ENCODE measurements around the gene ARMC5.

The ARMC5 gene, protein sequence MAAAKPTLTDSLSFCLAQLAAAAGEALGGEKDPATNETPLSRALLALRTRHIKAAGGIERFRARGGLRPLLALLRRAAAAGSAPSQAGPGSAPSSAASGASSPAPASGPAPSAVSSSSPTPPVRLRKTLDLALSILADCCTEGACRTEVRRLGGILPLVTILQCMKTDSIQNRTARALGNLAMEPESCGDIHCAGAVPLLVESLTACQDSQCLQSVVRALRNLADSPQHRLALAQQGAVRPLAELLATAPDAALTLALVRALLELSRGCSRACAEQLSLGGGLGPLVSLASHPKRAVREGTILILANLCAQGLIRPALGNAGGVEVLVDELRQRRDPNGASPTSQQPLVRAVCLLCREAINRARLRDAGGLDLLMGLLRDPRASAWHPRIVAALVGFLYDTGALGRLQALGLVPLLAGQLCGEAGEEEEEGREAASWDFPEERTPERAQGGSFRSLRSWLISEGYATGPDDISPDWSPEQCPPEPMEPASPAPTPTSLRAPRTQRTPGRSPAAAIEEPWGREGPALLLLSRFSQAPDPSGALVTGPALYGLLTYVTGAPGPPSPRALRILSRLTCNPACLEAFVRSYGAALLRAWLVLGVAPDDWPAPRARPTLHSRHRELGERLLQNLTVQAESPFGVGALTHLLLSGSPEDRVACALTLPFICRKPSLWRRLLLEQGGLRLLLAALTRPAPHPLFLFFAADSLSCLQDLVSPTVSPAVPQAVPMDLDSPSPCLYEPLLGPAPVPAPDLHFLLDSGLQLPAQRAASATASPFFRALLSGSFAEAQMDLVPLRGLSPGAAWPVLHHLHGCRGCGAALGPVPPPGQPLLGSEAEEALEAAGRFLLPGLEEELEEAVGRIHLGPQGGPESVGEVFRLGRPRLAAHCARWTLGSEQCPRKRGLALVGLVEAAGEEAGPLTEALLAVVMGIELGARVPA

DNA sequence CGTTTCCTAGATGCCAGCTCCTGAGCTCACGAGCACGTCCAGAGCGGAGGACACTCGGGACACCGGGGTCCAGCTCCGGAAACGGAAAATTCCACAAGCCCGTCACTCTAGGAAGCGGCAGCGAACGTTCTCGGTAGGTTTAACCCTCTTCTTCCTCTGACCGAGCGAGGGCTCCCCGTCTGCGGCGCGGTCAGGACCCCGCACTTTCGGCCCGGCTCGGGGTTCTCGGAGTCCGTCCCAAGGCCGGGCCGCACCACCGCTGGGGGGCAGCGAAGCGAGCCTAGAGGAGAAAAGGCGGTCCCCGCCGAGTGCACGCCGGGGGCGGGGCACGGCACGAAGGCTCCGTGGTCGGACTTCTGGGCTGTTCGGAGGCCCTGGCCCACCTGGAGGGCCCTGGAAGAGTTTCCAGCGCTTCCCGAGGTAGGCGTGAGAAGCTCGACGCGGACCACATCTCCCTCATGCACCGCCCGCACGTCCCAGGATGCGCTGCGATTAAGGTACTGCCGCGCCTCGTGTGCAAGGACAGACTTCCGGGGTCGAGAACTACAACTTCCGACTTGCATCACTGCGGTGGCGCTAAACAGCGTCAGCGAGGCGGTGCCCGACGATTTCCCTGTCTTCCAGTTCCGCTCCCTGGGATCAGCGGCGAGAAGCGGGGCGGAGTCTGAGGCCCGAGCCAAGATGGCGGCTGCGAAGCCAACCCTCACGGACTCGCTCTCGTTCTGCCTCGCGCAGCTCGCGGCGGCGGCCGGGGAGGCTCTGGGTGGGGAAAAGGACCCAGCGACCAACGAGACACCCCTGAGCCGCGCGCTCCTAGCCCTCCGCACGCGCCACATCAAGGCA is at the start of gene ARMC5:
TSS of gene ARMC5 (plus strand) at position 658 of the 843 bp plus-strand sequence. CDS start at position 682, 24 bp downstream.
- H3K27me3 ChIP-seq (ENCODE audit: insufficient read depth, low read length), result no peaks in the 10 kb centered on the region
- H3K27ac ChIP-seq (ENCODE audit: low read depth, low read length, poor library complexity, severe bottlenecking), result peak within 1 kb of the TSS; percentile 87
- TF ChIP-seq EZH2 (IDR thresholded peaks at IDR 0.05; ENCODE audit: borderline replicate concordance, low read length), result no peak
- TF ChIP-seq, protein P1, sequence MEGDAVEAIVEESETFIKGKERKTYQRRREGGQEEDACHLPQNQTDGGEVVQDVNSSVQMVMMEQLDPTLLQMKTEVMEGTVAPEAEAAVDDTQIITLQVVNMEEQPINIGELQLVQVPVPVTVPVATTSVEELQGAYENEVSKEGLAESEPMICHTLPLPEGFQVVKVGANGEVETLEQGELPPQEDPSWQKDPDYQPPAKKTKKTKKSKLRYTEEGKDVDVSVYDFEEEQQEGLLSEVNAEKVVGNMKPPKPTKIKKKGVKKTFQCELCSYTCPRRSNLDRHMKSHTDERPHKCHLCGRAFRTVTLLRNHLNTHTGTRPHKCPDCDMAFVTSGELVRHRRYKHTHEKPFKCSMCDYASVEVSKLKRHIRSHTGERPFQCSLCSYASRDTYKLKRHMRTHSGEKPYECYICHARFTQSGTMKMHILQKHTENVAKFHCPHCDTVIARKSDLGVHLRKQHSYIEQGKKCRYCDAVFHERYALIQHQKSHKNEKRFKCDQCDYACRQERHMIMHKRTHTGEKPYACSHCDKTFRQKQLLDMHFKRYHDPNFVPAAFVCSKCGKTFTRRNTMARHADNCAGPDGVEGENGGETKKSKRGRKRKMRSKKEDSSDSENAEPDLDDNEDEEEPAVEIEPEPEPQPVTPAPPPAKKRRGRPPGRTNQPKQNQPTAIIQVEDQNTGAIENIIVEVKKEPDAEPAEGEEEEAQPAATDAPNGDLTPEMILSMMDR (IDR thresholded peaks at IDR 0.05; ENCODE audit: low read length), result peak; percentile 69
- no peaks in the 10 kb centered on the region for H3K79me2 ChIP-seq (ENCODE audit: insufficient read depth, low read length)
- no peak within 1 kb of the TSS for H2AFZ ChIP-seq (ENCODE audit: low read length)
- H3K36me3 ChIP-seq (ENCODE audit: insufficient read depth, low read length), result peaks cover 8% of the 10 kb centered on the region; the same call in 1 of the 2 replicates
- H3K4me3 ChIP-seq (ENCODE audit: low read depth, low read length, poor library complexity, severe bottlenecking), result peak within 1 kb of the TSS; percentile 77
- peak within 1 kb of the TSS; percentile 79 for H3K9ac ChIP-seq (ENCODE audit: low read length)
- no peaks in the 10 kb centered on the region for H3F3A ChIP-seq (ENCODE audit: insufficient read depth, low read length)
- no peaks in the 10 kb centered on the region for H3K9me2 ChIP-seq (ENCODE audit: low read depth, low read length)
- no peaks in the 10 kb centered on the region for H3K9me3 ChIP-seq (ENCODE audit: low read length)
- H4K20me1 ChIP-seq (ENCODE audit: insufficient read depth, low read length), result no peaks in the 10 kb centered on the region
- H3K4me2 ChIP-seq (ENCODE audit: low read length), result peak within 1 kb of the TSS; percentile 78
- H3K4me1 ChIP-seq (ENCODE audit: insufficient read depth, low read length, severe bottlenecking), result peaks cover 23% of the 10 kb centered on the region

DNA sequence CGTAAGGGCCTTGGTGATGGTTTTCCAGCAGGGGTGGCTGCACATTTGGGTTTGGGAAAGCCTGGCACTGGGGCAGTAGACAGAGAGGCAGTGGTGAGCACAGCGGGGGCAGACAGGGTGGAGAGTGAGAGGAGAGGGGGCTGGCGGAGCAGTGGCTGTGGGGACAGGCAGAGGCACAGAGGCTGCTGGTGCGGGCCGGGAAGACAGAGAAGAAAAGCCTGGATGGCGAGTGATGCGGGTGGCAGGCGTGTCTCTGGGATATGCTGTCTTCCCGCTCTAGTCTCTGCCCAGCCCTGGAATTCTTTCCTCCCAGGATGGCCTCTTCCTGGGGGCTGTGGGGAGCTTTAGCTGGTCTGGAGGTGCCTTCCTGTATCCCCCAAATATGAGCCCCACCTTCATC is 49.2 kb upstream of the ARMC5 start:
- no peak overlapping the region for H2AFZ ChIP-seq (ENCODE audit: low read length)
- H3K4me3 ChIP-seq (ENCODE audit: low read depth, low read length, poor library complexity, severe bottlenecking), result no peak overlapping the region
- no peaks in the 10 kb centered on the region for H3F3A ChIP-seq (ENCODE audit: insufficient read depth, low read length)
- H3K36me3 ChIP-seq (ENCODE audit: insufficient read depth, low read length), result no peaks in the 10 kb centered on the region
- no peaks in the 10 kb centered on the region for H4K20me1 ChIP-seq (ENCODE audit: insufficient read depth, low read length)
- H3K9ac ChIP-seq (ENCODE audit: low read length), result no peak overlapping the region
- no peak overlapping the region for H3K27ac ChIP-seq (ENCODE audit: low read depth, low read length, poor library complexity, severe bottlenecking)
- no peaks in the 10 kb centered on the region for H3K4me1 ChIP-seq (ENCODE audit: insufficient read depth, low read length, severe bottlenecking)
- H3K4me2 ChIP-seq (ENCODE audit: low read length), result no peak overlapping the region
- no peaks in the 10 kb centered on the region for H3K9me2 ChIP-seq (ENCODE audit: low read depth, low read length)
- TF ChIP-seq, protein P1 (IDR thresholded peaks at IDR 0.05; ENCODE audit: low read length), result no peak
- TF ChIP-seq EZH2 (IDR thresholded peaks at IDR 0.05; ENCODE audit: borderline replicate concordance, low read length), result no peak
- no peaks in the 10 kb centered on the region for H3K27me3 ChIP-seq (ENCODE audit: insufficient read depth, low read length)
- H3K9me3 ChIP-seq (ENCODE audit: low read length), result no peaks in the 10 kb centered on the region
- H3K79me2 ChIP-seq (ENCODE audit: insufficient read depth, low read length), result no peaks in the 10 kb centered on the region

Data from OCI-LY1 (cell line).